Esophagus muscularis mucosa (tissue), 4 donors: Measurements from ENCODE around the gene GNG12. TPM values are rescaled to one million over a fixed set of nuclear protein-coding genes. Genes with fewer than 3 reads are reported as not detected.

ENCODE experiments used
- DNase-seq: peaks from one replicate; pipeline ENCODE4 v3.0.0-alpha.2; 2017; ENCODE audit errors: extremely low spot score
- H3K27ac ChIP-seq, 4 donors: fragments of 200-600 bp; sonication (generic); replicated peaks in 1 of 4; 1 replicate in 3 of 4; 2 replicates in 1 of 4; pipeline ENCODE4 v1.5.1; 2016 to 2019; ENCODE audit warnings: mild to moderate bottlenecking in 1 of 4
- H3K27me3 ChIP-seq, 4 donors: fragments of 200-600 bp; sonication (generic); one replicate each; pipeline versions ENCODE4 v1.5.1 to v1.6.0; 2016 to 2019
- H3K36me3 ChIP-seq, 4 donors: fragments of 200-600 bp; sonication (generic); one replicate each; pipeline ENCODE4 v1.5.1; 2016 to 2019
- H3K4me1 ChIP-seq, 4 donors: fragments of 200-600 bp; sonication (generic); one replicate each; pipeline ENCODE4 v1.5.1; 2016 to 2019
- H3K4me3 ChIP-seq, 4 donors: fragments of 200-600 bp; sonication (generic); 1 replicate in 2 of 4; 2 replicates in 2 of 4; pipeline ENCODE4 v1.5.1; 2016 to 2019; ENCODE audit warnings: mild to moderate bottlenecking in 4 of 4, moderate library complexity in 1 of 4
- H3K9me3 ChIP-seq, 4 donors: fragments of 200-600 bp; sonication (generic); 1 replicate in 3 of 4; 2 replicates in 1 of 4; pipeline ENCODE4 v1.5.1; 2016 to 2019
- EP300 ChIP-seq: sonication (generic); formaldehyde crosslinking; IDR thresholded peaks from one replicate; pipeline ENCODE4 v1.6.1; 2017; ENCODE audit warnings: antibody characterized with exemption
- POLR2A ChIP-seq: fragments of 450-650 bp; IDR thresholded peaks from one replicate; pipeline ENCODE4 v1.6.1; 2017; ENCODE audit warnings: antibody characterized with exemption, moderate library complexity, mild to moderate bottlenecking, low read depth
- POLR2AphosphoS5 ChIP-seq, 2 donors: sonication (generic); formaldehyde crosslinking; IDR thresholded peaks; one replicate each; pipeline ENCODE4 v1.6.1; 2017; ENCODE audit warnings: antibody characterized with exemption in 2 of 2
- WGBS: methylation state at CpG from one replicate; pipeline ENCODE4 v1.1.5; 2018; 5-methylcytosine and 5-hydroxymethylcytosine counted together
- intact Hi-C: fragments of 100-400 bp; cut with DNase I; formaldehyde crosslinking; loops from one replicate; pipeline ENCODE4 v1.15.1; 2023
- total RNA-seq, 4 donors: library from RNA; depleted of rRNA; stranded (reverse); fragments of >200 nt; gene quantifications; one replicate each; pipeline versions ENCODE4 v1.1.0 to v1.2.1, GENCODE V29; 2016
- TF ChIP-seq, protein P1 (sequence below), 3 experiments: fragments of 200-600 bp in 2 of 3; fragments of 450-650 bp in 1 of 3; sonication (generic) in 2 of 3; IDR thresholded peaks; one replicate each; pipeline ENCODE4 v1.5.1; 2017 to 2019; ENCODE audit warnings: antibody characterized with exemption in 3 of 3, mild to moderate bottlenecking in 2 of 3, moderate library complexity in 1 of 3

GNG12 gene
- total RNA-seq, 4 donors from 2014 or later = 108 to 118 (median 111) TPM

DNA sequence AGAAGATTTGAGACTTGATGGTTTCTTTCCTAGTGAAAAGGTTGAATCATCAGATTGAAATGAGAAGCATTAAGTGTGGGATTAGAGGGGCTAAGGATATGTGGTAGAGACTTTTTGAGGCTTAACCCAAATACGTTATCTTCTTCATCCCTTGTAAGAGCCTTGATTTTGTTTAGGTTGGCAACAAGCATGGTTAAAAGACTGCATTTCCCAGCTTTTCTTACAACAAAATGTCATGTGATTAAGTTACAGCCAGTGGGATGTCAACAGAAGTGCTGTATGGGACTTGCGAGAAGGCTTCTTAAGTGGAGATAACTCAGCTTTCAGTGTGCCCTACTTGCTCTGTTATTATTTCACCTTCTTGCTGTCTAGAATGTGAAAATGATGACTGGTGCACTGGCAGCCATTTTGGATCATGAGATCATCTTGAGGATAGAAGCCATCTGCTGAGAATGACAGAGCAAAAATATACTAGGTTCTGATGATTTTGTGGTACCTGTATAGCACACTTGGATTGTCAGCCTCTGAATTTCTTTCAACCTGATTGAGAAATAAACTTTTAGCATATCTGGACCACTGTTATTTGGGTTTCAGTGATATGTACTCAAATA lies 41.3 kb upstream of the GNG12 start:
- Histone ChIP-seq H3K9me3 (peaks cover 0 to 4% (median 0%) of the 10 kb centered on the region in 4 donors), H3K4me3 (no peak overlapping the region), H3K36me3 (no peaks in the 10 kb centered on the region), H3K27me3 (no peaks in the 10 kb centered on the region), H3K4me1 (no peaks in the 10 kb centered on the region), H3K27ac (no peak overlapping the region)
- TF ChIP-seq EP300 (no peak), POLR2A (no peak), POLR2AphosphoS5 (IDR thresholded peaks at IDR 0.05) (no peak)
- TF ChIP-seq, protein P1, sequence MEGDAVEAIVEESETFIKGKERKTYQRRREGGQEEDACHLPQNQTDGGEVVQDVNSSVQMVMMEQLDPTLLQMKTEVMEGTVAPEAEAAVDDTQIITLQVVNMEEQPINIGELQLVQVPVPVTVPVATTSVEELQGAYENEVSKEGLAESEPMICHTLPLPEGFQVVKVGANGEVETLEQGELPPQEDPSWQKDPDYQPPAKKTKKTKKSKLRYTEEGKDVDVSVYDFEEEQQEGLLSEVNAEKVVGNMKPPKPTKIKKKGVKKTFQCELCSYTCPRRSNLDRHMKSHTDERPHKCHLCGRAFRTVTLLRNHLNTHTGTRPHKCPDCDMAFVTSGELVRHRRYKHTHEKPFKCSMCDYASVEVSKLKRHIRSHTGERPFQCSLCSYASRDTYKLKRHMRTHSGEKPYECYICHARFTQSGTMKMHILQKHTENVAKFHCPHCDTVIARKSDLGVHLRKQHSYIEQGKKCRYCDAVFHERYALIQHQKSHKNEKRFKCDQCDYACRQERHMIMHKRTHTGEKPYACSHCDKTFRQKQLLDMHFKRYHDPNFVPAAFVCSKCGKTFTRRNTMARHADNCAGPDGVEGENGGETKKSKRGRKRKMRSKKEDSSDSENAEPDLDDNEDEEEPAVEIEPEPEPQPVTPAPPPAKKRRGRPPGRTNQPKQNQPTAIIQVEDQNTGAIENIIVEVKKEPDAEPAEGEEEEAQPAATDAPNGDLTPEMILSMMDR (IDR thresholded peaks at IDR 0.05) = no peak
- WGBS = 97% methylated on average over 2 of the region's 2 CpGs
- intact Hi-C loops = no loop called here
- DNase-seq = no peak

DNA sequence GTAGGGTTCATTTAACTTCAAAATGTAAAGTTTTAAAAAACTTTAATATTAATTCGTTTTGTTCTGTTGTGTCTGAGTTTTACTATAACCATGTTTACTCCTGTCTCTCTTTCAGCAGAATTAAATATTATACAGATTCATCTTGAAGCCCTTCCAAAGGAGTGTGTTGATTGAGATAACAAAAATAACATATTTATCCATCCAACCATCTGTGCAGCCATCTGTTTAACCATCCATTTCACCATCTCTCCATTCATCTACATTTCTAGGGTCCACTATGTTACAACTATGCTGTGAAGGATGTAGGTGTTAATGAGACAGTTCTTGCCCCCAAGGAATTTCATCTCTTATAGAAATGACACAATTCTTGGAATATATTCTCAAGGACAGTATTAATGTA lies 36.0 kb upstream of the GNG12 start:
- Histone ChIP-seq H3K27ac (no peak overlapping the region), H3K27me3 (no peaks in the 10 kb centered on the region), H3K4me3 (no peak overlapping the region), H3K4me1 (no peaks in the 10 kb centered on the region), H3K9me3 (no peaks in the 10 kb centered on the region), H3K36me3 (no peaks in the 10 kb centered on the region)
- TF ChIP-seq, protein P1 (IDR thresholded peaks at IDR 0.05) = no peak
- no peak for TF ChIP-seq POLR2A
- TF ChIP-seq POLR2AphosphoS5 (IDR thresholded peaks at IDR 0.05) = no peak
- TF ChIP-seq EP300 = no peak
- no peak for DNase-seq
- intact Hi-C loops = no loop called here
- WGBS = 69% methylated on average over 1 of the region's 1 CpG

DNA sequence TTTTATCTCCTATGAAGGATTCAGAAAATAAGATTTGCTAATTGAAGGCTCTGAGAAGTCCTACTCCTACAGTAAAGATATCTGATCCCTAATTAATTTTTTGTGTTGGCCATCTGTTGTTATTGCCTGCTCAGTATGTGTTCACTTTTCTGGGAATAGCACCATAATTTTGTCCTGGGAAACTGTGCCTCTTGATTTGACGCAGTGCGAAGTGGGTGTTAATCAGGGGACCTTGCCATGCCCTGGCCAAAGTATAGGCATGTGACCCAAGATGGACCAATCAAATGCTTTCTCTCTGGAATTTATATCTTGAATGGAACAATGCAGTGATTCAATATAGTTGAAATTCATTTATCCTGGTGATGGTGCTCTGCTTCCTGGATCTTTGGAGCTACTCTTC lies 30.4 kb upstream of the GNG12 start:
- Histone ChIP-seq H3K9me3 (no peaks in the 10 kb centered on the region), H3K4me1 (no peaks in the 10 kb centered on the region), H3K27me3 (no peaks in the 10 kb centered on the region), H3K27ac (no peak overlapping the region), H3K4me3 (no peak overlapping the region), H3K36me3 (no peaks in the 10 kb centered on the region)
- WGBS = 100% methylated on average over 2 of the region's 2 CpGs
- DNase-seq = no peak
- intact Hi-C loops = no loop called here
- TF ChIP-seq POLR2A (no peak), EP300 (no peak), POLR2AphosphoS5 (IDR thresholded peaks at IDR 0.05) (no peak)
- TF ChIP-seq, protein P1 (IDR thresholded peaks at IDR 0.05) = no peak

DNA sequence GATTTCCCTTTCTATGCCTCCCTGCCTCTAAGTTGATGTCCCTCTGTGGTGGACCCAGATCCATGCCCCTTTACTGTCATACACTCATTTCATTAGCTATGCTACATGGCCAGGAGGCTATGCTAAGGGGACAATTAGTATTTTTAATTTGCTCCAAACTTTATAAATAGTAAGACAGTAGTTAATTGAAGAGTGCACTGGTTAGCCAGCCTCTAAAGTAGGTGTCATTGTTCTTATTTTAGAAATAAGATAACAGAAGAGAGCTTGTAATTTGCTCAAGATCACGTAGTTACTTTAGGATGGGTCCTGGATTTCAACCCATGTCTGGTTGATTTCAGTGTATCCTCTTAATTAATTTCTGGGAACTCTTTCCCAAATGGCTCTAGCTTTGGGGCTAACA lies 29.4 kb upstream of the GNG12 start:
- no peaks in the 10 kb centered on the region for H3K27me3 ChIP-seq
- no peak overlapping the region for H3K27ac ChIP-seq
- TF ChIP-seq POLR2A (no peak), POLR2AphosphoS5 (IDR thresholded peaks at IDR 0.05) (no peak), EP300 (no peak)
- TF ChIP-seq, protein P1 (IDR thresholded peaks at IDR 0.05) = no peak
- H3K9me3 ChIP-seq = no peaks in the 10 kb centered on the region
- 100% methylated on average over 1 of the region's 1 CpG for WGBS
- no peak overlapping the region for H3K4me3 ChIP-seq
- H3K4me1 ChIP-seq = no peaks in the 10 kb centered on the region
- intact Hi-C loops = no loop called here
- no peaks in the 10 kb centered on the region for H3K36me3 ChIP-seq
- DNase-seq = no peak
